GM12865 (cell line): ENCODE results near the gene CD164L2.

Experiments used
- DNase-seq: peaks from one replicate; pipeline ENCODE4 v3.0.0; 2010; ENCODE audit warnings: low read depth
- H3K4me3 ChIP-seq: 2 replicates; pipeline ENCODE4 v1.5.1; 2011; ENCODE audit warnings: mild to moderate bottlenecking, low read depth, low read length, control low read depth
- TF ChIP-seq, protein P1 (sequence below): IDR thresholded peaks from 2 replicates; pipeline ENCODE4 v1.5.1; 2011; ENCODE audit warnings: low read length, control low read depth, low read depth, inconsistent platforms; ENCODE audit not compliant: insufficient read depth; ENCODE audit errors: missing control alignments

CD164L2 gene

DNA sequence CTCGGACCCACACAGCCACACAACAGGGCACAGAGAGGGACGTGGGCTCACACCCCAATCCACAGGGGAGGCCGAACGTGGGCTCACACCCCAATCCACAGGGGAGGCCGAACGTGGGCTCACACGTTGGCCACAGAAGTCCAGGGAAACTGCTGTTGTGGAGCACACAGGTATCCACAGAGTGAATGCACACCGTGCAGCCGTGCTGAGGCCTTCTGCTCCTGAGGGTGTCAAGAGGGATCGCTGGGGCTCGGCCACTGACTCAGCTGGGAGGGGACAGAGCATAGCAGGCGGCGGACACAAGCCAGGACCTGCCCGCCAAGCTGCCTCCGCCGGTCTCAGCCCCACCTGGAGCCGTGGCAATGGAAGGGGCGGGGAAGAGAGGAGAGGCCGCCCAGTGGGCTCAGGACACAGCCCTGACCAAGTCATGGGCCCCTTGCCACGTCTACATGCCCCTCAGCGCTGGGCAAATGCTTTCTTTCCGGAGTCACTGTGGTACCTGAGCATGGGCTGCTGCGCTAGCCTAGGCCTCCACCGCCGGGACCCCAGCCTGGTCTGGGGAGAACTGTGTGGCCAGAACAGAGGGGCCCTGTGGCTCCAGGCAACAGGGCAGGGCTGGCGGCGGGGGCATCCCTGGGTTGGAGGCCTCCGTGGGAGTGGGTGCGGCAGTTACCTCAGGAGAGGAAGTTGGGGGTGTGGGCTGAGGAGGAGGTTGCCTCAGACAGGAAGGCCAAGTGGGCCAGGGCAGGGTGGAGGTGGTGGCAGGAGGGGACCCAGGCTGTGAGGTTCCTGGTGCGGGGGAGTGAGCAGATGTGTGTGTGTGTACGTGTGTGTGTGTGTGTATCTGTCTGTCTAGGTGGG is 40.1 kb downstream of the CD164L2 start:
- peak overlapping the region; percentile 47 for H3K4me3 ChIP-seq
- TF ChIP-seq, protein P1, sequence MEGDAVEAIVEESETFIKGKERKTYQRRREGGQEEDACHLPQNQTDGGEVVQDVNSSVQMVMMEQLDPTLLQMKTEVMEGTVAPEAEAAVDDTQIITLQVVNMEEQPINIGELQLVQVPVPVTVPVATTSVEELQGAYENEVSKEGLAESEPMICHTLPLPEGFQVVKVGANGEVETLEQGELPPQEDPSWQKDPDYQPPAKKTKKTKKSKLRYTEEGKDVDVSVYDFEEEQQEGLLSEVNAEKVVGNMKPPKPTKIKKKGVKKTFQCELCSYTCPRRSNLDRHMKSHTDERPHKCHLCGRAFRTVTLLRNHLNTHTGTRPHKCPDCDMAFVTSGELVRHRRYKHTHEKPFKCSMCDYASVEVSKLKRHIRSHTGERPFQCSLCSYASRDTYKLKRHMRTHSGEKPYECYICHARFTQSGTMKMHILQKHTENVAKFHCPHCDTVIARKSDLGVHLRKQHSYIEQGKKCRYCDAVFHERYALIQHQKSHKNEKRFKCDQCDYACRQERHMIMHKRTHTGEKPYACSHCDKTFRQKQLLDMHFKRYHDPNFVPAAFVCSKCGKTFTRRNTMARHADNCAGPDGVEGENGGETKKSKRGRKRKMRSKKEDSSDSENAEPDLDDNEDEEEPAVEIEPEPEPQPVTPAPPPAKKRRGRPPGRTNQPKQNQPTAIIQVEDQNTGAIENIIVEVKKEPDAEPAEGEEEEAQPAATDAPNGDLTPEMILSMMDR, result no peak
- DNase-seq, result peak; percentile 70

DNA sequence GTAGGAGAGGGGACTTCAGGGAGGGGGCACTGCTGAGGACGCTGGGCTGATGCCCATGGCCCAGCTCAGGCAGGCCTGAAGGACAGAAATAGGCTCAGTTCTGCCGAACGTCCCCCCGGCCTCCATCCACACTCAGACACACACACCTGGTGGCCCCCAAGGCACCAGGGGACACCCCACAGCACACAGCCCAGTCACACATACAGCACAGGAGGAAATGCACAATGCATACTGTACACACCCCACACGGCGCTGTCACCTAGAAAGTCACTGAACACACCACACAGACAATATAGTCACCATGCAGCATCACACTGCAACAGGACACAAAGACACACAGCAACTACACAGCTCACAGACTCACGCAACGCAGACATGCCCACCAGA is 40.7 kb downstream of the CD164L2 start:
- TF ChIP-seq, protein P1, result no peak
- H3K4me3 ChIP-seq, result peak overlapping the region; percentile 47
- no peak for DNase-seq

GRCh38 chr1:27341525-27342252 is 41.4 kb downstream of the CD164L2 start, which contains the start of gene SYTL1:
Gene SYTL1, plus strand, starts transcription at chr1:27342022. Its CDS starts 3,313 bp downstream, at chr1:27345335.
- peak; percentile 64 for DNase-seq
- H3K4me3 ChIP-seq, result peak within 1 kb of the TSS; percentile 47
- TF ChIP-seq, protein P1, result no peak

DNA sequence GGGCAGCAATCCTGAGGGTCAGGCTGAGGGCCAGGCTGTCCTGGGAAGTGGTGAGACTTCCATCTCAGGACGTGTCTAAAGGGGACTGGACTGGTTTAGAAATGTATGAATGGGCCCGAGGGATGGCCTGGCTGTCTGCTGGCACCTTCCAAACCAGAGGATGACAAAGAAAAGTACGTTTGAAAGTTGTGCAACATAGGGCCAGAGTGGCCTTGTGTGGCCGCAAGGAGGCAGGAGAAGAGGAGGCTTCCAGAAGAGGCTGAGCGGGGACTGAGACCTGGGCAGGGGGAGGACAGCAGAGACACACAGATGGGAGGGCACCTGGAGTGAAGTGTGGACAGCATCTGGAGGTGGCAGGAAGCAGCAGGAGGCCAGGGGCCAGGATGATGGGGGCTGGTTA is 43.9 kb downstream of the CD164L2 start:
- TF ChIP-seq, protein P1, result no peak
- no peak overlapping the region for H3K4me3 ChIP-seq
- DNase-seq, result no peak

DNA sequence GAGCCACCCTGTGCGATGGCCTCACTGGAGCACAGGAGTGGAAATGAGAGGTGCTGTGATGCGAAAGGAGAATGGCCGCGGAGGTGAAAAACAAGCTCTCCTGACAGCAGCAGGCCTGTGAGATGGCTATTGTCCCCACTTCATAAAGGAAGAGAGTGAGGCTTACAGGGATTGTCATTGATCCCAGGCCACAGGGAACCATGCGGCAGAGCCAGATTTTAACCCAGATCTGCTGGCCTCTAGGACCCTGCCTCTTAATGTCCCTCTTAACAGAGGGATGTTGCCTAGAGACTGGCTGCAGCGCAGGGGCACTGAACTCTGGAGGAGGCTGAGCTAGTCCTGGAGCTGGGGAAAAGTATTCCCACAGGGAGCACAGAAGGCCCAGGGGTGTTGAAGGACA is 44.4 kb downstream of the CD164L2 start:
- DNase-seq, result no peak
- TF ChIP-seq, protein P1, result no peak
- no peak overlapping the region for H3K4me3 ChIP-seq

DNA sequence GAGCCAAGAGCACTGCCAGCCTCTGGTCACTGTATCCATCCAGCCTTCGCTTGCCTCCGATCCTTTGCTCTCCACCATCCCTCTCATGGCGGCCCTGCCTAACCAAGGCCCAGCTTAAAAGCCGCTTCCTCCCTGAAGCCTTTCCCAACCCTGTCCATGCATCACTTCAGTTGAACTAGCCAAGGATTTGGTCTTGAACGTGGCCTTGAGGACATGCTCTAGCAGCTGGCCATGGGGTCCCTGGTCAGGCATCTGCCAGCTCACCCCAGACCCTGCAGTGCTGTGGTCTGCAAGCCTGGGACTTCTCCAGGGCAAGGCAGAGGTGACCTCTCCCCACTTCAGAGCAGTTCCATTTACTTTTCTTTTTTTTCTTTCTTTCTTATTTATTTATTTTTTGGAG is 46.4 kb downstream of the CD164L2 start:
- no peak overlapping the region for H3K4me3 ChIP-seq
- DNase-seq, result no peak
- TF ChIP-seq, protein P1, result no peak
